Measurements from ENCODE around the gene EPHB6.

DNA sequence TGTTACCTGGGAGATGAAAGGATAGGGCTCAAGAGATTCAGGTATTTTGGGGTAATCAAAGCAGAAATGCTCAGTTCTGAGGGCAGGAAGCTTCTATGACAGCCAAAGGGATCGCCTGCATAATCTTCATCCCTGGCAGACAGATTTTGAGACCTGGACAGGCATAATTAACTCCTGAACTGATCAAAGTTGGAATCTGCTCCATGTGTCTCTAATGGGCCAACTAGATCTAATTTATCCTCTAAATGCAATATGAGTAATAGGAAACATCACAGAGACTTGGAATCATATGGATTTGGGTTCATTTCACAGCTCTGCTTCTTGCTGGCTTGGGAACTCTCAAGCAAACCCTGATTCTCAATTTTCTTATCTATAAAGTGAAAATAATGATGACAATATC, 41.2 kb upstream of the EPHB6 start:
- TF ChIP-seq, protein P1, sequence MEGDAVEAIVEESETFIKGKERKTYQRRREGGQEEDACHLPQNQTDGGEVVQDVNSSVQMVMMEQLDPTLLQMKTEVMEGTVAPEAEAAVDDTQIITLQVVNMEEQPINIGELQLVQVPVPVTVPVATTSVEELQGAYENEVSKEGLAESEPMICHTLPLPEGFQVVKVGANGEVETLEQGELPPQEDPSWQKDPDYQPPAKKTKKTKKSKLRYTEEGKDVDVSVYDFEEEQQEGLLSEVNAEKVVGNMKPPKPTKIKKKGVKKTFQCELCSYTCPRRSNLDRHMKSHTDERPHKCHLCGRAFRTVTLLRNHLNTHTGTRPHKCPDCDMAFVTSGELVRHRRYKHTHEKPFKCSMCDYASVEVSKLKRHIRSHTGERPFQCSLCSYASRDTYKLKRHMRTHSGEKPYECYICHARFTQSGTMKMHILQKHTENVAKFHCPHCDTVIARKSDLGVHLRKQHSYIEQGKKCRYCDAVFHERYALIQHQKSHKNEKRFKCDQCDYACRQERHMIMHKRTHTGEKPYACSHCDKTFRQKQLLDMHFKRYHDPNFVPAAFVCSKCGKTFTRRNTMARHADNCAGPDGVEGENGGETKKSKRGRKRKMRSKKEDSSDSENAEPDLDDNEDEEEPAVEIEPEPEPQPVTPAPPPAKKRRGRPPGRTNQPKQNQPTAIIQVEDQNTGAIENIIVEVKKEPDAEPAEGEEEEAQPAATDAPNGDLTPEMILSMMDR (conservative IDR thresholded peaks at IDR 0.05; ENCODE audit: low read depth, low read length) = no peak
- TF ChIP-seq EZH2phosphoT487 (IDR thresholded peaks at IDR 0.05; ENCODE audit: borderline replicate concordance, low read length) = no peak

All from PC-3 (cell line).